GM13976 (cell line): Measurements from ENCODE around the gene FAM13C.

Experiments
- DNase-seq: peaks from one replicate; pipeline ENCODE4 v3.0.0; 2012; ENCODE audit warnings: low spot score
- in situ Hi-C: fragments of 300-500 bp; cut with MboI; formaldehyde crosslinking; loops from one replicate; pipeline ENCODE4 v1.12.0; 2022; ENCODE audit warnings: low sequenced_read_pairs, mixed read lengths, inconsistent platforms; ENCODE audit not compliant: unreplicated experiment
- TF ChIP-seq, protein P1 (sequence below): IDR thresholded peaks from 2 replicates; pipeline ENCODE4 v1.5.1; 2012; ENCODE audit warnings: borderline replicate concordance, mild to moderate bottlenecking; ENCODE audit not compliant: insufficient read depth; ENCODE audit errors: extremely low read depth, missing control alignments, control extremely low read depth

Gene FAM13C

GRCh38 chr10:59363446-59363958 is 1.2 kb upstream of the FAM13C start:
- no peak for DNase-seq
- TF ChIP-seq, protein P1, sequence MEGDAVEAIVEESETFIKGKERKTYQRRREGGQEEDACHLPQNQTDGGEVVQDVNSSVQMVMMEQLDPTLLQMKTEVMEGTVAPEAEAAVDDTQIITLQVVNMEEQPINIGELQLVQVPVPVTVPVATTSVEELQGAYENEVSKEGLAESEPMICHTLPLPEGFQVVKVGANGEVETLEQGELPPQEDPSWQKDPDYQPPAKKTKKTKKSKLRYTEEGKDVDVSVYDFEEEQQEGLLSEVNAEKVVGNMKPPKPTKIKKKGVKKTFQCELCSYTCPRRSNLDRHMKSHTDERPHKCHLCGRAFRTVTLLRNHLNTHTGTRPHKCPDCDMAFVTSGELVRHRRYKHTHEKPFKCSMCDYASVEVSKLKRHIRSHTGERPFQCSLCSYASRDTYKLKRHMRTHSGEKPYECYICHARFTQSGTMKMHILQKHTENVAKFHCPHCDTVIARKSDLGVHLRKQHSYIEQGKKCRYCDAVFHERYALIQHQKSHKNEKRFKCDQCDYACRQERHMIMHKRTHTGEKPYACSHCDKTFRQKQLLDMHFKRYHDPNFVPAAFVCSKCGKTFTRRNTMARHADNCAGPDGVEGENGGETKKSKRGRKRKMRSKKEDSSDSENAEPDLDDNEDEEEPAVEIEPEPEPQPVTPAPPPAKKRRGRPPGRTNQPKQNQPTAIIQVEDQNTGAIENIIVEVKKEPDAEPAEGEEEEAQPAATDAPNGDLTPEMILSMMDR: no peak
- in situ Hi-C loops: no loop called here

GRCh38 chr10:59362959-59363381 is 621 bp upstream of the FAM13C start:
- TF ChIP-seq, protein P1: no peak
- in situ Hi-C loops: no loop called here
- no peak for DNase-seq

GRCh38 chr10:59361663-59362143 is 646 bp downstream of the FAM13C start:
- in situ Hi-C loops: no loop called here

DNA sequence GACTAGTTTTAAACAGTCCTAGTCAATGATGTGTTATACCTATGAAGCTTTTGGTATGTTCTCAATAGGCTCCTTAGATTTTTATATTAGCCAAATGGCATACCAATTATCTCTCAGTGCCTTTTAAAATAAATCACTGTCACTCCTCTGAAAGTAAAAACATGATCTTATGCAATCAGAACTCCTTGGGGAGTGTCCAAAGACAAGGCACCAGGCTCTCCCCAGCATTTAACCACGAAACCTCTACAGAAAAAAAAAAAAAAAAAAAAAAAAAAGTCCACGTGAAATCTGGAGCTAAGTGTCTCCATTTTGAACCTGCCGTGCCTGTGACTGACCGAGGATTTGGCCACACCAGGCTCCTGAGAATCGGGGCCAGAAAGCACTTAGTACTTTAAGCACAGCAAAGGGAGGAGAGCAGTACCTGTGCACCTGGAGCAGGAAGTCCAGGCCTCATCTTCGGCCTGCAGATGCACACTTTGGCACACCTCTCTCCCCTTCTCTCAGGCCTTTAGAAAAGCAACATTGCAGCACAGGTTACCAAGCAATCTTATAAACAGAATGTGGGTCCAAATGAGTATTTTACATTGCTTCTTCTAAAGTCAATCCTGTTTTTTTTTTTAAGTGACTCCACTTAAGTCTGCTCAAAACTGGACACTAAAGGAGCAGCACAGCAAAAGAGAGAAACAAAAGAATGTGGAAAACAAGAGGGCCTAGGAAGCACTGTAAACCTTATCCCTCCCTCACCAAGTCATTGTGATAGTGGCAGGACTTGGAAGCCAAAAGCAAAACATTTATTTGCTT is 1.5 kb downstream of the FAM13C start:
- TF ChIP-seq, protein P1: no peak
- in situ Hi-C loops: no loop called here

More at GRCh38 chr10:59361663-59362143, 646 bp downstream of the FAM13C start:
- TF ChIP-seq, protein P1: no peak
- no peak for DNase-seq

DNA sequence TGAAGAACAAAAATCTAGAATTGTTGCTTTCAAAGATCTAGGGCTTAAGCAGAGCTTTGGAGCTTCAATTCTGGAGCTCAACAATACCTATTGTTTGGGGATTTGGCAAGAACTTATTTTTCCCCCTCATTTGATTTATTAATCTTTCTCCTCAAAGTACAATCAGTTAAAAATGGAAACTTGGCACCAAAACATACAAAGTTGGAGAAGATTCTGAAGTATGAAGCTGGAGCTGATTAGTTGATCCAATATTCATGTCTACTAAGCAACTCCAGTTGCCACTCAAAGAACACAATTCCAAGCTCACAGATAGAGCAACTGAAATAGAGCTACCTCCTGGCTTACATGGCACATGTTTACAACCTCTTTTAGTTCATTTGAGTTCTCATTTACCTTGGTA is 3.8 kb downstream of the FAM13C start:
- in situ Hi-C loops: no loop called here
- TF ChIP-seq, protein P1: no peak
- no peak for DNase-seq

More for the DNA sequence above, 1.5 kb downstream of the FAM13C start:
- DNase-seq: no peak

- in situ Hi-C loops: no loop called here
- no peak for DNase-seq
- TF ChIP-seq, protein P1: no peak
Observed at GRCh38 chr10:59354434-59354833, 7.9 kb downstream of the FAM13C start.
